HG03097 (cell line): ENCODE data around the gene FLOT1.

Experiments
- ATAC-seq: cut with Tn5 transposase; IDR thresholded peaks from one replicate; pipeline ENCODE4 v1.9.1; 2021; ENCODE audit not compliant: unreplicated experiment, low FRiP score

The FLOT1 gene

GRCh38 chr6:30705620-30706019, 36.9 kb downstream of the FLOT1 start:
- ATAC-seq = no peak

- no peak for ATAC-seq
Measured at GRCh38 chr6:30703821-30704220, 38.7 kb downstream of the FLOT1 start.

- ATAC-seq = no peak
Measured at GRCh38 chr6:30703011-30703410, 39.5 kb downstream of the FLOT1 start.

- no peak for ATAC-seq
Measured at GRCh38 chr6:30700340-30700739, 42.1 kb downstream of the FLOT1 start.

- ATAC-seq = no peak
Measured at GRCh38 chr6:30696432-30696831, 46.1 kb downstream of the FLOT1 start.

- no peak for ATAC-seq
Measured at GRCh38 chr6:30691208-30691847, 51.2 kb downstream of the FLOT1 start.

GRCh38 chr6:30690403-30691207, 51.9 kb downstream of the FLOT1 start, which contains the start of gene NRM:
Gene NRM (minus strand): TSS chr6:30690984. CDS start chr6:30690974, 10 bp downstream.
- ATAC-seq = no peak

GRCh38 chr6:30689985-30690384, 52.5 kb downstream of the FLOT1 start:
- ATAC-seq = no peak

- no peak for ATAC-seq
Measured at GRCh38 chr6:30689022-30689865, 53.2 kb downstream of the FLOT1 start.

GRCh38 chr6:30688569-30688968, 53.9 kb downstream of the FLOT1 start:
- ATAC-seq = no peak

GRCh38 chr6:30687659-30688431, 54.6 kb downstream of the FLOT1 start:
- ATAC-seq = no peak

- ATAC-seq = peak; percentile 49
Measured at GRCh38 chr6:30686908-30687658, 55.4 kb downstream of the FLOT1 start.

- ATAC-seq = peak; percentile 15
Measured at GRCh38 chr6:30686009-30686907, 56.2 kb downstream of the FLOT1 start, which contains the start of gene PPP1R18. Gene PPP1R18 (minus strand): TSS chr6:30686645. CDS start chr6:30686018, 627 bp downstream.

- no peak for ATAC-seq
Measured at GRCh38 chr6:30685157-30686008, 57.1 kb downstream of the FLOT1 start.

- no peak for ATAC-seq
Measured at GRCh38 chr6:30684386-30685156, 57.9 kb downstream of the FLOT1 start.

- no peak for ATAC-seq
Measured at GRCh38 chr6:30683980-30684338, 58.5 kb downstream of the FLOT1 start.
